ENCODE results near the gene PARD3.

DNA sequence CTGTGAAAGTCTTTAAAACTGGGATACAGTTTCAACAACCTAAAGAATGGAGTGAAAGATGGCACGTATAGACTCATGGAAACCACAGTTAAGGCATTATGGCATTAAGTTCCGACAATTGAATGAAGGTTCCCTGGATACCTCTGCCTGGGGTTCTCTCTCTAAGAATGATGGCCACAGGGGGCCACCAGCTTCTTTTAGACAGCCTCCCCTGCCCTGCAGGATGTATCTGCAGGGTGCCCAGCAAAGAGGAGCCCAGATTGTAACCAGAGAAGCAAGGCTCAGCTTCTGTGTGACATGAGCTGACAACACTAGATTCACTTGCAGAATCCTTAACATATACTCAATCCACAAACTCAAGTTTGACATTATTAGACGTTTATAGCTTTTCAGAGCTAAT lies 645.4 kb downstream of the PARD3 start:
- TF ChIP-seq, protein P1, sequence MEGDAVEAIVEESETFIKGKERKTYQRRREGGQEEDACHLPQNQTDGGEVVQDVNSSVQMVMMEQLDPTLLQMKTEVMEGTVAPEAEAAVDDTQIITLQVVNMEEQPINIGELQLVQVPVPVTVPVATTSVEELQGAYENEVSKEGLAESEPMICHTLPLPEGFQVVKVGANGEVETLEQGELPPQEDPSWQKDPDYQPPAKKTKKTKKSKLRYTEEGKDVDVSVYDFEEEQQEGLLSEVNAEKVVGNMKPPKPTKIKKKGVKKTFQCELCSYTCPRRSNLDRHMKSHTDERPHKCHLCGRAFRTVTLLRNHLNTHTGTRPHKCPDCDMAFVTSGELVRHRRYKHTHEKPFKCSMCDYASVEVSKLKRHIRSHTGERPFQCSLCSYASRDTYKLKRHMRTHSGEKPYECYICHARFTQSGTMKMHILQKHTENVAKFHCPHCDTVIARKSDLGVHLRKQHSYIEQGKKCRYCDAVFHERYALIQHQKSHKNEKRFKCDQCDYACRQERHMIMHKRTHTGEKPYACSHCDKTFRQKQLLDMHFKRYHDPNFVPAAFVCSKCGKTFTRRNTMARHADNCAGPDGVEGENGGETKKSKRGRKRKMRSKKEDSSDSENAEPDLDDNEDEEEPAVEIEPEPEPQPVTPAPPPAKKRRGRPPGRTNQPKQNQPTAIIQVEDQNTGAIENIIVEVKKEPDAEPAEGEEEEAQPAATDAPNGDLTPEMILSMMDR (IDR thresholded peaks at IDR 0.05), result no peak
- no peak for TF ChIP-seq POLR2A (IDR thresholded peaks at IDR 0.05)
